ENCODE data around the gene DNAH9.

GRCh38 chr17:11979795-11980194, 381.5 kb downstream of the DNAH9 start:
- TF ChIP-seq CTCF (IDR thresholded peaks at IDR 0.05) (no peak), POLR2A (IDR thresholded peaks at IDR 0.05) (no peak)
